ENCODE data around the gene ERCC4. TPM values are rescaled to one million over a fixed set of nuclear protein-coding genes. Genes with fewer than 3 reads are reported as not detected.

The ERCC4 gene
- polyA plus RNA-seq, 3 donors from 2014 or later, result 17.1 to 25.2 (median 21.8) TPM

- H3K27me3 Mint-ChIP-seq (ENCODE audit: low read depth in 3 of 3), result peaks cover 0 to 20% (median 6%) of the 10 kb centered on the region in 3 donors
- H3K4me1 Mint-ChIP-seq, result no peaks in the 10 kb centered on the region
- H3K4me3 Mint-ChIP-seq, result no peak overlapping the region
- no peak overlapping the region for H3K27ac Mint-ChIP-seq
- DNase-seq, result no peak
- no peaks in the 10 kb centered on the region for H3K36me3 Mint-ChIP-seq
- H3K9me3 Mint-ChIP-seq, result no peaks in the 10 kb centered on the region
Observed at GRCh38 chr16:13962232-13962631, 42.3 kb downstream of the ERCC4 start.

DNA sequence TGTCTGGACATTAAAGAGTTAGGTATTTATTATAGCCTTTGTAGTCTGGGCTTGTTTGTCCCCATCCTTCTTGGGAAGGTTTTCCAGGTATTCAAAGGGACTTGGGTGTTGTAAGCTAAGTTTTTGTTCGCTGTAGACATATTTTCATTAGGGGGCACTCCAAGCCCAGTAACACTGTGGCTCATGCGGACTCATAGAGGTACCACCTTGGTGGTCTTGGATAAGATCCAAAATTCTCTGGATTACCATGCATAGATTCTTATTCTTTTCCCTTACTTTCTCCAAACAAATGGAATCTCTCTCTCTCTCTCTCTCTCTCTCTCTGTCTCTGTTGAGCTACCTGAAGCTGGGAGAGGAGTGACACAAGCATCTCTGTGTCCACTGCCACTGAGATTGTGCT is 48.9 kb downstream of the ERCC4 start:
- Mint-ChIP-seq H3K9me3 (no peaks in the 10 kb centered on the region), H3K27ac (no peak overlapping the region), H3K4me1 (no peaks in the 10 kb centered on the region), H3K36me3 (no peaks in the 10 kb centered on the region), H3K27me3 (ENCODE audit: low read depth in 3 of 3) (peaks cover 4 to 14% (median 12%) of the 10 kb centered on the region in 3 donors), H3K4me3 (no peak overlapping the region)
- DNase-seq, result no peak

- no peak for DNase-seq
- Mint-ChIP-seq H3K27ac (no peak overlapping the region), H3K27me3 (ENCODE audit: low read depth in 3 of 3) (peaks cover 4 to 14% (median 12%) of the 10 kb centered on the region in 3 donors), H3K9me3 (no peaks in the 10 kb centered on the region), H3K4me1 (no peaks in the 10 kb centered on the region), H3K4me3 (no peak overlapping the region), H3K36me3 (no peaks in the 10 kb centered on the region)
Observed at GRCh38 chr16:13969711-13970110, 49.8 kb downstream of the ERCC4 start.

GRCh38 chr16:13970708-13971422 is 50.9 kb downstream of the ERCC4 start:
- no peaks in the 10 kb centered on the region for H3K36me3 Mint-ChIP-seq
- H3K9me3 Mint-ChIP-seq, result no peaks in the 10 kb centered on the region
- no peak overlapping the region for H3K27ac Mint-ChIP-seq
- no peak overlapping the region for H3K4me3 Mint-ChIP-seq
- no peak for DNase-seq
- H3K4me1 Mint-ChIP-seq, result no peaks in the 10 kb centered on the region
- H3K27me3 Mint-ChIP-seq (ENCODE audit: low read depth in 3 of 3), result peaks cover 4 to 11% (median 10%) of the 10 kb centered on the region in 3 donors

- Mint-ChIP-seq H3K36me3 (no peaks in the 10 kb centered on the region), H3K9me3 (no peaks in the 10 kb centered on the region), H3K4me3 (no peak overlapping the region), H3K27me3 (ENCODE audit: low read depth in 3 of 3) (peaks cover 4 to 11% (median 4%) of the 10 kb centered on the region in 3 donors), H3K4me1 (no peaks in the 10 kb centered on the region), H3K27ac (no peak overlapping the region)
- DNase-seq, result no peak
Observed at GRCh38 chr16:13973321-13974023, 53.5 kb downstream of the ERCC4 start.

GRCh38 chr16:13977177-13977576 is 57.2 kb downstream of the ERCC4 start:
- H3K9me3 Mint-ChIP-seq, result peaks cover 0 to 2% (median 0%) of the 10 kb centered on the region in 6 donors
- H3K36me3 Mint-ChIP-seq, result no peaks in the 10 kb centered on the region
- H3K27ac Mint-ChIP-seq, result no peak overlapping the region
- H3K4me3 Mint-ChIP-seq, result no peak overlapping the region
- peaks cover 0 to 4% (median 0%) of the 10 kb centered on the region in 3 donors for H3K27me3 Mint-ChIP-seq (ENCODE audit: low read depth in 3 of 3)
- no peaks in the 10 kb centered on the region for H3K4me1 Mint-ChIP-seq
- no peak for DNase-seq

DNA sequence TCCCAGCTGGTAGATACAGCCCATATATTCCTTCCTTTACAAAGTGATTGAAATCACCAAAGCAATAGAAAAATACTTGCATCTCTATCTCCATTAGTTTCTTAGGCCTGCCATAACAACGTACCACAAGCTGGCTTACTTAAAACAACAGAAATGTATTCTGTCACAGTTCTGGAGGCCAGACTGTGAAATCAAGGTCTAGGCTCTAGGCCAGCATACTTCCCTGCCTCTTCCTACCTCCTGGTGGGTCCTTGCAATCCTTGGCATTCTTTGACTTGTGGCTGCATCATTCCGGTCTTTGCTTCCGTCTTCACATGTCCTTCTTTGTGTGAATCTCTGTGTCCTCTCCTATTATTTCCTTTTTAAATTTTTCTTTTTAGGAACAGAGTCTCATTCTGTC is 62.5 kb downstream of the ERCC4 start:
- no peak overlapping the region for H3K4me3 Mint-ChIP-seq
- no peak for DNase-seq
- no peaks in the 10 kb centered on the region for H3K36me3 Mint-ChIP-seq
- H3K27ac Mint-ChIP-seq, result no peak overlapping the region
- H3K4me1 Mint-ChIP-seq, result no peaks in the 10 kb centered on the region
- H3K27me3 Mint-ChIP-seq (ENCODE audit: low read depth in 3 of 3), result peaks cover 0 to 3% (median 0%) of the 10 kb centered on the region in 3 donors
- peaks cover 0 to 2% (median 0%) of the 10 kb centered on the region in 6 donors for H3K9me3 Mint-ChIP-seq

DNA sequence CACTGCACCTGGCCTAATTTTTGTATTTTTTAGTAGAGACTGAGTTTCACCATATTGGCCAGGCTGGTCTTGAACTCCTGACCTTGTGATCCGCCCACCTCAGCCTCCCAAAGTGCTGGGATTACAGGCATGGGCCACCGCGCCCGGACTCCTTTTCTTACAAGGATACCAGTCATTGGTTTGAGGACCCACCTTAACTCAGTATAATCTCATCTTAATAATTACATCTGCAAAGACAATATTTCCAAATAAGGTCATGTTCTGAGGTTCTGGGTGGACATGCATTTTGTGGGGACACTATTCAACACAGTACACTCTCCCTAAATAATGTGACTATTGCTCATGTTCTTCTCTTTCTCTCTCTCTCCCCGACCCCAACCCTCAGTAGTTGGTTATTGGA is 63.7 kb downstream of the ERCC4 start:
- no peak for DNase-seq
- Mint-ChIP-seq H3K9me3 (peaks cover 0 to 2% (median 0%) of the 10 kb centered on the region in 6 donors), H3K27ac (no peak overlapping the region), H3K4me1 (no peaks in the 10 kb centered on the region), H3K36me3 (no peaks in the 10 kb centered on the region), H3K27me3 (ENCODE audit: low read depth in 3 of 3) (peaks cover 0 to 8% (median 0%) of the 10 kb centered on the region in 3 donors), H3K4me3 (no peak overlapping the region)

- no peaks in the 10 kb centered on the region for H3K4me1 Mint-ChIP-seq
- peaks cover 0 to 5% (median 0%) of the 10 kb centered on the region in 3 donors for H3K27me3 Mint-ChIP-seq (ENCODE audit: low read depth in 3 of 3)
- H3K9me3 Mint-ChIP-seq, result peaks cover 0 to 2% (median 0%) of the 10 kb centered on the region in 6 donors
- H3K36me3 Mint-ChIP-seq, result no peaks in the 10 kb centered on the region
- no peak overlapping the region for H3K4me3 Mint-ChIP-seq
- H3K27ac Mint-ChIP-seq, result no peak overlapping the region
- no peak for DNase-seq
Observed at GRCh38 chr16:13984794-13985193, 64.8 kb downstream of the ERCC4 start.

DNA sequence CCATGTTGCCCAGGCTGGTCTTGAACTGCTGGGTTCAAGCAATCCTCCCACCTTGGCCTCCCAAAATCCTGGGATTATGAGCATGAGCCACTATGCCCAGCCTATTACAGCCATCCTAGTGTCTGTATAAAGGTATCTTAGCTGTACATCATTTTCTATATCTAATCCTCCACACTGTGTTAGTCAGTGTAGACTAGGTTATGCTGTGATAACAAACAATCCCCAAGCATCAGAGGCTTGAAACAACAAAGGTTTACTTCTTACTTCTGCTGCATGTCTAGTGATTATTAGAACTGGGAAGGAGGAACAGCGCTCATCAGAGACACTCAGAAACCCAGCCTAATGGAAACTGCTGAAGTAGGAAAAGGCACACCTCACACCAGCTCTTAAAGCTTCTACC is 68.1 kb downstream of the ERCC4 start:
- H3K4me1 Mint-ChIP-seq, result no peaks in the 10 kb centered on the region
- H3K27ac Mint-ChIP-seq, result no peak overlapping the region
- no peak overlapping the region for H3K4me3 Mint-ChIP-seq
- peaks cover 0 to 2% (median 0%) of the 10 kb centered on the region in 6 donors for H3K9me3 Mint-ChIP-seq
- DNase-seq, result no peak
- no peaks in the 10 kb centered on the region for H3K36me3 Mint-ChIP-seq
- peaks cover 0 to 5% (median 0%) of the 10 kb centered on the region in 3 donors for H3K27me3 Mint-ChIP-seq (ENCODE audit: low read depth in 3 of 3)

- no peaks in the 10 kb centered on the region for H3K4me1 Mint-ChIP-seq
Observed at GRCh38 chr16:13992322-13992721, 72.4 kb downstream of the ERCC4 start.

DNA sequence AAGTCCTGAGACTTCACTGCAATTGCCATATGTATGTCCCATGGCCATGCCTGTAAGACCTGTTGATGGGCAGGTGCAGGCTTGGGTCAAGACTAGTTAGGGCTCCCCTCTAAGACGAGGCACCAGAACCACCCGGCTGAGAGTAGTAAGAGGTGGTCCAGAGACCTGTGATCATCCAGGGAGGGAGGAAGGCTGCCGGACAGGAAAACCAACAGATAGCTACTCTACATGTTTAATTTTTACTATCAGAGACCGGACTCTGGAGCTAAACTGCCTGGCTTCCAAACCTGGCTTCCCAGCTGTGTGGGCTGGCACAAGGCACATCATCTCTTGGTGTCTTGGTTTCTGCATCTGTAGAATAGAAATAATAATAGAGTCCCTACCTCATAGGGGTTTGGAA is 73.0 kb downstream of the ERCC4 start:
- H3K4me3 Mint-ChIP-seq, result no peak overlapping the region
- no peak overlapping the region for H3K27ac Mint-ChIP-seq
- H3K27me3 Mint-ChIP-seq (ENCODE audit: low read depth in 3 of 3), result peaks cover 0 to 5% (median 0%) of the 10 kb centered on the region in 3 donors
- H3K4me1 Mint-ChIP-seq, result no peaks in the 10 kb centered on the region
- no peak for DNase-seq
- H3K9me3 Mint-ChIP-seq, result no peaks in the 10 kb centered on the region
- H3K36me3 Mint-ChIP-seq, result no peaks in the 10 kb centered on the region

More at GRCh38 chr16:13992322-13992721, 72.4 kb downstream of the ERCC4 start:
- Mint-ChIP-seq H3K36me3 (no peaks in the 10 kb centered on the region), H3K9me3 (no peaks in the 10 kb centered on the region), H3K27ac (no peak overlapping the region), H3K27me3 (ENCODE audit: low read depth in 3 of 3) (peaks cover 0 to 7% (median 0%) of the 10 kb centered on the region in 3 donors), H3K4me3 (no peak overlapping the region)
- DNase-seq, result no peak

- no peak overlapping the region for H3K4me3 Mint-ChIP-seq
- peaks cover 0 to 4% (median 0%) of the 10 kb centered on the region in 3 donors for H3K27me3 Mint-ChIP-seq (ENCODE audit: low read depth in 3 of 3)
- H3K9me3 Mint-ChIP-seq, result no peaks in the 10 kb centered on the region
- no peak for DNase-seq
- no peak overlapping the region for H3K27ac Mint-ChIP-seq
- no peaks in the 10 kb centered on the region for H3K4me1 Mint-ChIP-seq
- H3K36me3 Mint-ChIP-seq, result no peaks in the 10 kb centered on the region
Observed at GRCh38 chr16:13994239-13995106, 74.5 kb downstream of the ERCC4 start.

GRCh38 chr16:13995194-13995593 is 75.2 kb downstream of the ERCC4 start:
- H3K36me3 Mint-ChIP-seq, result no peaks in the 10 kb centered on the region
- no peak overlapping the region for H3K27ac Mint-ChIP-seq
- H3K4me1 Mint-ChIP-seq, result no peaks in the 10 kb centered on the region
- DNase-seq, result no peak
- H3K4me3 Mint-ChIP-seq, result no peak overlapping the region
- peaks cover 0 to 4% (median 0%) of the 10 kb centered on the region in 3 donors for H3K27me3 Mint-ChIP-seq (ENCODE audit: low read depth in 3 of 3)
- H3K9me3 Mint-ChIP-seq, result no peaks in the 10 kb centered on the region
